Skeletal muscle tissue (tissue), 4 donors: ENCODE data around the gene ZNF77. TPM values are rescaled to one million over a fixed set of nuclear protein-coding genes. Genes with fewer than 3 reads are reported as not detected.
"Not testable (repeated sequence)": the region's sequence is repeated elsewhere in the genome, so short reads cannot be mapped to it uniquely, and the experiment has no call there.

Source experiments
- H3K27ac ChIP-seq: one replicate; pipeline ENCODE4 v1.7.0; 2013; ENCODE audit warnings: mild to moderate bottlenecking, low read depth, low read length, inconsistent platforms
- H3K27me3 ChIP-seq, 3 donors: one replicate each; pipeline ENCODE4 v1.7.0; 2013; ENCODE audit warnings: low read length in 3 of 3; ENCODE audit not compliant: control insufficient read depth in 3 of 3, insufficient read depth in 3 of 3
- H3K36me3 ChIP-seq, 3 donors: one replicate each; pipeline ENCODE4 v1.7.0; 2013; ENCODE audit warnings: low read length in 3 of 3; ENCODE audit not compliant: control insufficient read depth in 3 of 3, insufficient read depth in 3 of 3
- H3K4me1 ChIP-seq, 3 donors: one replicate each; pipeline ENCODE4 v1.7.0; 2013; ENCODE audit warnings: low read length in 3 of 3, mild to moderate bottlenecking in 3 of 3; ENCODE audit not compliant: control insufficient read depth in 3 of 3, insufficient read depth in 3 of 3
- H3K4me3 ChIP-seq, 3 donors: one replicate each; pipeline ENCODE4 v1.7.0; 2013; ENCODE audit warnings: low read length in 3 of 3
- H3K9ac ChIP-seq, 3 donors: one replicate each; pipeline ENCODE4 v1.7.0; 2013; ENCODE audit warnings: low read length in 3 of 3, mild to moderate bottlenecking in 3 of 3, moderate library complexity in 2 of 3, low read depth in 1 of 3
- H3K9me3 ChIP-seq, 3 donors: one replicate each; pipeline ENCODE4 v1.7.0; 2013; ENCODE audit warnings: low read length in 3 of 3; ENCODE audit not compliant: control insufficient read depth in 3 of 3
- total RNA-seq: library from RNA; depleted of rRNA; stranded (reverse); fragments of >200 nt; gene quantifications from one replicate; pipeline ENCODE4 v1.2.3, GENCODE V29; 2014
- donor health status: Osteomylitis.

ZNF77 gene
- total RNA-seq, 1 donor from 2014 or later = 8.4 TPM

GRCh38 chr19:2902590-2903218 lies 42.1 kb downstream of the ZNF77 start:
- peaks cover 0 to 9% (median 4%) of the 10 kb centered on the region in 3 donors for H3K4me1 ChIP-seq
- no peaks in the 10 kb centered on the region for H3K36me3 ChIP-seq
- no peaks in the 10 kb centered on the region for H3K27me3 ChIP-seq
- no peak overlapping the region for H3K27ac ChIP-seq
- no peaks in the 10 kb centered on the region for H3K9me3 ChIP-seq
- no peak overlapping the region for H3K9ac ChIP-seq
- H3K4me3 ChIP-seq = no peak overlapping the region

- Histone ChIP-seq H3K36me3 (no peaks in the 10 kb centered on the region), H3K27me3 (no peaks in the 10 kb centered on the region), H3K9ac (peak within 1 kb of the TSS; percentile 69 to 75 (median 74)), H3K27ac (peak within 1 kb of the TSS; percentile 62), H3K4me3 (peak within 1 kb of the TSS; percentile 79 to 87 (median 80)), H3K9me3 (peaks cover 4 to 7% (median 4%) of the 10 kb centered on the region in 3 donors), H3K4me1 (peaks cover 0 to 9% (median 4%) of the 10 kb centered on the region in 3 donors)
Measured at GRCh38 chr19:2900296-2901252, 44.2 kb downstream of the ZNF77 start, which contains the start of gene ZNF57. Gene ZNF57 (plus strand): TSS chr19:2900928. CDS start chr19:2901046, 118 bp downstream.

- peaks cover 0 to 3% (median 3%) of the 10 kb centered on the region in 3 donors for H3K27me3 ChIP-seq
- H3K9me3 ChIP-seq = peaks cover 4 to 7% (median 4%) of the 10 kb centered on the region in 3 donors
- no peak overlapping the region for H3K9ac ChIP-seq
- no peak overlapping the region for H3K27ac ChIP-seq
- no peaks in the 10 kb centered on the region for H3K36me3 ChIP-seq
- no peak overlapping the region for H3K4me3 ChIP-seq
- H3K4me1 ChIP-seq = peaks cover 0 to 6% (median under 1%) of the 10 kb centered on the region in 3 donors
Measured at GRCh38 chr19:2896694-2897093, 48.1 kb downstream of the ZNF77 start.

GRCh38 chr19:2890531-2890930 lies 54.2 kb downstream of the ZNF77 start:
- not testable (repeated sequence) for H3K9ac ChIP-seq, H3K27ac ChIP-seq, H3K9me3 ChIP-seq, H3K4me1 ChIP-seq, H3K27me3 ChIP-seq, H3K4me3 ChIP-seq, H3K36me3 ChIP-seq

DNA sequence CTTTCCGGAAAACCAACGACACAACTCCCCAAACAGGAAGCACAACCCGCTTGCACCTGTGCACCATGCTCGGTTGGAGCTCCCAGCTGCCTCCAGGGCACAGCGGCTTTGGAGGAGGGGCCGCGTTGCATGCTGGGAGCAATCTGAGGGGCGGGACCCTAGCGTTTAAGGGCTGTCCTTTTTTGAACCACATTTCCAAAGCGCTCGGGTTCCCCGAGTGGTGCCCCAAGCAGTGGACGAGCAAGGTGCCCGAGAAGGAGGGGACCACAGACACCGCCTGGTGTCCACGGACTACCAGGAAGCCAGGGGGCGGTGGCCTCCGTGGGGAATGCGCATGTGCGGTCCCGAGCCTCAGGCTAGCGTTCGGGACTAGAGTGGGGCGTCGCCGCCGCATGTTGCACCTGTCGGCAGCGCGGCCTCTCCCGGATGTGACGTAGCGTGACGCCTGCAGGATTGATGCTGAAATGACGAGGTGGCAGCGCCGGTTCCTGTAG lies 56.0 kb downstream of the ZNF77 start:
- Histone ChIP-seq H3K4me1 (peaks cover 0 to 5% (median 0%) of the 10 kb centered on the region in 3 donors), H3K4me3 (peak overlapping the region; percentile 29 to 65 (median 38)), H3K9me3 (no peaks in the 10 kb centered on the region), H3K27ac (no peak overlapping the region), H3K27me3 (peaks cover 0 to 6% (median 3%) of the 10 kb centered on the region in 3 donors), H3K36me3 (no peaks in the 10 kb centered on the region), H3K9ac (peak overlapping the region in 1 of 3 donors; percentile 33)

DNA sequence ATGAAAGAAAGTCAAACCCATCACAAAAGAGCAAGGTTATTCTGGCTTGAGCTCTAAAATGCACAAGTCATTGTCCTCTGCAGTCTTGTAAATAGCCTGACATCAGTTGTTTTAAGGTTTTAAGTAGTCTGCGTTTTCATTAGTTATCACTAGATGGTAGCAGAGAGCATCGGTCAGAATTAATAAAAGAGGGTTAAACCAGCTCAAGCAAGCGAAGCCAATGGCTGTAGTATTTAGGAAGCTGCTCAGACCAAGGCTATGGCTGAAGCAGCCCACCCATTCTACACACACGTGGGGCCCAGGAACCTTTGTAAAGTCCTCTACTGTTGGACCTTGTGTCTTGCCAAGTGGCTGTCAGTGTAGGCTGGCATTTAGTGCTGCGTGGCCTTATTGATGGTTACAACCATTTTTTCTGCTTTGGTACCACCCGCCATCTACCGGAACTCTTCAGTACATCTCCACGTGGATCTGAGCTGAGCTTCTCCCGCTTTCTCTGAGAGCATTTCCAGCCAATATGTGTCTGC lies 57.3 kb downstream of the ZNF77 start:
- Histone ChIP-seq H3K9me3 (no peaks in the 10 kb centered on the region), H3K9ac (no peak overlapping the region), H3K4me1 (peaks cover 0 to 5% (median 0%) of the 10 kb centered on the region in 3 donors), H3K4me3 (no peak overlapping the region), H3K27ac (no peak overlapping the region), H3K27me3 (peaks cover 0 to 2% (median 0%) of the 10 kb centered on the region in 3 donors), H3K36me3 (no peaks in the 10 kb centered on the region)

DNA sequence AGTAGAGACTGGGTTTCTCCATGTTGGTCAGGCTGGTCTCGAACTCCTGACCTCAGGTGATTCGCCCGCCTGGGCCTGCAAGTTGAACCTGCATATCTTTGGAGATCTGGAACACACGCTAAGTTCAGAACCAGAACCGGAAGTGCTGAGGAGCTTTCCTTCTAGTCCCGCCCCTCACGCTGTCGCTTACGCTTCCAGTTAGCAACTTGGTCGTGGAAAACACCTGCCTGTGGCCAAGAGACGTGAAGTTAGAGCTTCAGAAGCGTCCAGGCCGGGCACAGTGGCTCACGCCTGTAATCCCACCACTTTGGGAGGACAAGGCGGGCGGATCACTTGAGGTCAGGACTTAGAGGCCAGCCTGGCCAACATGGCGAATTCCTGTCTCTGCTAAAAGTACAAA lies 59.0 kb downstream of the ZNF77 start:
- Histone ChIP-seq H3K4me3 (no peak overlapping the region), H3K9ac (no peak overlapping the region), H3K9me3 (no peaks in the 10 kb centered on the region), H3K4me1 (peaks cover 0 to 5% (median 0%) of the 10 kb centered on the region in 3 donors), H3K27ac (no peak overlapping the region), H3K36me3 (no peaks in the 10 kb centered on the region), H3K27me3 (peaks cover 0 to 2% (median 0%) of the 10 kb centered on the region in 3 donors)

GRCh38 chr19:2883686-2884439 lies 60.9 kb downstream of the ZNF77 start:
- H3K9me3 ChIP-seq = no peaks in the 10 kb centered on the region
- peaks cover 0 to 2% (median 2%) of the 10 kb centered on the region in 3 donors for H3K36me3 ChIP-seq
- H3K27ac ChIP-seq = no peak overlapping the region
- peaks cover 0 to 5% (median 0%) of the 10 kb centered on the region in 3 donors for H3K4me1 ChIP-seq
- no peak overlapping the region for H3K9ac ChIP-seq
- no peak overlapping the region for H3K4me3 ChIP-seq
- H3K27me3 ChIP-seq = no peaks in the 10 kb centered on the region
